KMS-11 (cell line): Measurements from ENCODE around the gene SHE.

Experiments used
- H2AFZ ChIP-seq: fragments of 200-600 bp; sonication (generic); 2 replicates; pipeline ENCODE4 v1.6.1; 2016; ENCODE audit warnings: antibody characterized with exemption, mixed run types, low read depth
- H3K27ac ChIP-seq: fragments of 200-600 bp; sonication (generic); 2 replicates; pipeline ENCODE4 v1.6.1; 2016; ENCODE audit warnings: mild to moderate bottlenecking, mixed run types
- H3K27me3 ChIP-seq: fragments of 200-600 bp; sonication (generic); 2 replicates; pipeline ENCODE4 v1.6.1; 2017; ENCODE audit warnings: mild to moderate bottlenecking, low read depth, mixed run types, moderate library complexity; ENCODE audit not compliant: insufficient read depth
- H3K36me3 ChIP-seq: fragments of 200-600 bp; sonication (generic); 2 replicates; pipeline ENCODE4 v1.6.1; 2017; ENCODE audit warnings: mild to moderate bottlenecking, mixed run types; ENCODE audit not compliant: insufficient read depth
- H3K4me1 ChIP-seq: fragments of 200-600 bp; sonication (generic); 2 replicates; pipeline ENCODE4 v1.6.1; 2016; ENCODE audit warnings: mild to moderate bottlenecking, low read depth, mixed run types; ENCODE audit not compliant: poor library complexity, severe bottlenecking
- H3K4me2 ChIP-seq: fragments of 200-600 bp; sonication (generic); 2 replicates; pipeline ENCODE4 v1.7.0; 2016; ENCODE audit warnings: mild to moderate bottlenecking, mixed run types
- H3K4me3 ChIP-seq: fragments of 200-600 bp; sonication (generic); IDR thresholded peaks from 2 replicates; pipeline ENCODE4 v1.6.1; 2017; ENCODE audit warnings: low read depth, low read length, mixed read lengths; ENCODE audit not compliant: insufficient read depth
- H3K79me2 ChIP-seq: fragments of 200-600 bp; sonication (generic); 2 replicates; pipeline ENCODE4 v1.6.1; 2016; ENCODE audit warnings: low read depth, mixed run types; ENCODE audit not compliant: insufficient read depth
- H3K9ac ChIP-seq: fragments of 200-600 bp; sonication (generic); 2 replicates; pipeline ENCODE4 v1.6.1; 2016; ENCODE audit warnings: mild to moderate bottlenecking, mixed run types
- H4K20me1 ChIP-seq: fragments of 200-600 bp; sonication (generic); 2 replicates; pipeline ENCODE4 v1.6.1; 2016; ENCODE audit warnings: mild to moderate bottlenecking, mixed run types; ENCODE audit not compliant: insufficient read depth
- CTCF ChIP-seq: fragments of 200-600 bp; sonication (generic); conservative IDR thresholded peaks from 2 replicates; pipeline ENCODE4 v1.6.1; 2017; ENCODE audit warnings: low read depth, mild to moderate bottlenecking, antibody characterized with exemption, low read length, moderate library complexity, mixed read lengths

The SHE gene

GRCh38 chr1:154445040-154445472 lies 57.2 kb downstream of the SHE start:
- Histone ChIP-seq H3K4me2 (no peak overlapping the region; the same call in 1 of the 2 replicates), H4K20me1 (no peaks in the 10 kb centered on the region), H3K4me3 (peak overlapping the region; percentile 52), H3K27ac (no peak overlapping the region), H3K79me2 (no peaks in the 10 kb centered on the region), H3K9ac (no peak overlapping the region), H3K36me3 (no peaks in the 10 kb centered on the region), H3K27me3 (peaks cover 87% of the 10 kb centered on the region), H3K4me1 (peaks cover 41% of the 10 kb centered on the region), H2AFZ (no peak overlapping the region)
- no peak for TF ChIP-seq CTCF

GRCh38 chr1:154443274-154444013 lies 58.8 kb downstream of the SHE start:
- Histone ChIP-seq H3K4me2 (no peak overlapping the region), H3K4me1 (peaks cover 57% of the 10 kb centered on the region), H3K27me3 (peaks cover 81% of the 10 kb centered on the region), H3K9ac (no peak overlapping the region), H2AFZ (no peak overlapping the region), H4K20me1 (no peaks in the 10 kb centered on the region), H3K27ac (no peak overlapping the region), H3K79me2 (no peaks in the 10 kb centered on the region), H3K4me3 (peak overlapping the region; percentile 38), H3K36me3 (no peaks in the 10 kb centered on the region)
- no peak for TF ChIP-seq CTCF

- no peaks in the 10 kb centered on the region for H3K79me2 ChIP-seq
These were observed 60.0 kb downstream of the SHE start for GRCh38 chr1:154442006-154442740.

More at GRCh38 chr1:154442006-154442740, 60.0 kb downstream of the SHE start:
- Histone ChIP-seq H3K27ac (no peak overlapping the region), H4K20me1 (no peaks in the 10 kb centered on the region), H2AFZ (no peak overlapping the region), H3K4me2 (no peak overlapping the region), H3K4me3 (peak overlapping the region; percentile 38), H3K36me3 (no peaks in the 10 kb centered on the region), H3K4me1 (peaks cover 64% of the 10 kb centered on the region), H3K9ac (no peak overlapping the region), H3K27me3 (peaks cover 78% of the 10 kb centered on the region)
- TF ChIP-seq CTCF: peak; percentile 82
